DND-41 (cell line): Measurements from ENCODE around the gene SDK2.

Experiments
- EZH2 ChIP-seq: IDR thresholded peaks from 3 replicates; pipeline ENCODE4 v1.6.1; 2012; ENCODE audit warnings: borderline replicate concordance, low read depth, mild to moderate bottlenecking, moderate library complexity, low read length, inconsistent platforms; ENCODE audit not compliant: severe bottlenecking
- TF ChIP-seq, protein P1 (sequence below): IDR thresholded peaks from 2 replicates; pipeline ENCODE4 v1.5.1; 2012; ENCODE audit warnings: borderline replicate concordance, low read length, moderate library complexity, mild to moderate bottlenecking; ENCODE audit not compliant: poor library complexity, severe bottlenecking; ENCODE audit errors: extremely low read depth

DNA sequence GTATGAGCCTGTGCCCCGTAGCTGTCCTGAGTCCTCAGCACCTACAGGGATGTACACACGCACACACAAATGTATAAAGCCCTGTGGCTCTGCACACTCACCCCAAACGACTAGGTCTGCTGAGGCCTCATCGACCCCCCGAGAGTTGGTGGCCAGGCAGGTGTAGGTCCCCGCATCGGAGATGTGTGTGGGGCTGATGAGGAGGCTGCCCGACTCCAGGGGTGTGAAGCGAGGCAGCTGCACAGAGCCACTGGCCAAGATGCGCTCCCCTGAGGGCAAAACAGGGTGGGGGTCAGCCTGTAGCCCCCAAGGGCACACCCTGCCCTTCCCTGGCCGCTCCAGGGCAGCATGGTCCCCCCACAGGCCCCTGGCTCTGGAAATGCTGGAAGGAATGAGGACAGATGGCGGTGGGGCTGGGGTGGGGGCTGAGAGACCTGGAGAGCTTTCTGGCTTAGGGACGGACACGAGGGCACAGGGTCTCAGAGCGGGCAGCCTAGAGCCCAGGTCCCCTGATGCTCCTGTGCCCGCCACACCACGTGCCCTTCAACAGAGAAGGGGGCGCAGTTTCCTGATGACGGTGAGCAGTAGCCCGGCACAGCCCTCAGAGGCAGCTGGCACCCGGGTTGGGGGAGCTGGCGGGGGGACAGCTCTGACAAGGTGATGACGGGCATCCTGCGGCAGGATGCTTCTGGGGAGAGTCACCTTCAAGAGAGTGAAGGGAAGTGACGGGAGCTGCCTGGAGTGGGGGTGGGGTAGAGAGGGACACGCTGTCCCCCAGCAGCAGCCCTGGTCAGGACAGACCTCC lies 212.6 kb downstream of the SDK2 start:
- TF ChIP-seq, protein P1, sequence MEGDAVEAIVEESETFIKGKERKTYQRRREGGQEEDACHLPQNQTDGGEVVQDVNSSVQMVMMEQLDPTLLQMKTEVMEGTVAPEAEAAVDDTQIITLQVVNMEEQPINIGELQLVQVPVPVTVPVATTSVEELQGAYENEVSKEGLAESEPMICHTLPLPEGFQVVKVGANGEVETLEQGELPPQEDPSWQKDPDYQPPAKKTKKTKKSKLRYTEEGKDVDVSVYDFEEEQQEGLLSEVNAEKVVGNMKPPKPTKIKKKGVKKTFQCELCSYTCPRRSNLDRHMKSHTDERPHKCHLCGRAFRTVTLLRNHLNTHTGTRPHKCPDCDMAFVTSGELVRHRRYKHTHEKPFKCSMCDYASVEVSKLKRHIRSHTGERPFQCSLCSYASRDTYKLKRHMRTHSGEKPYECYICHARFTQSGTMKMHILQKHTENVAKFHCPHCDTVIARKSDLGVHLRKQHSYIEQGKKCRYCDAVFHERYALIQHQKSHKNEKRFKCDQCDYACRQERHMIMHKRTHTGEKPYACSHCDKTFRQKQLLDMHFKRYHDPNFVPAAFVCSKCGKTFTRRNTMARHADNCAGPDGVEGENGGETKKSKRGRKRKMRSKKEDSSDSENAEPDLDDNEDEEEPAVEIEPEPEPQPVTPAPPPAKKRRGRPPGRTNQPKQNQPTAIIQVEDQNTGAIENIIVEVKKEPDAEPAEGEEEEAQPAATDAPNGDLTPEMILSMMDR, result no peak
- TF ChIP-seq EZH2, result no peak
